Renal cortex interstitium (tissue), 3 donors: ENCODE measurements around the gene ZNF219. TPM values are rescaled to one million over a fixed set of nuclear protein-coding genes. Genes with fewer than 3 reads are reported as not detected.

Experiments
- polyA plus RNA-seq, 3 donors: library from polyadenylated mRNA; unstranded; fragments of 120-200 nt; gene quantifications; one replicate each; pipeline ENCODE4 v1.2.1, GENCODE V29; 2013; ENCODE audit not compliant: insufficient read length in 3 of 3

ZNF219 gene
- polyA plus RNA-seq, 3 donors: 22.9 to 43.4 (median 39.4) TPM

Other genes starting within 250 kb of the ZNF219 start
- 1 to 10 TPM in 2 of 3 donors, under 1 TPM in 1; 0.50 to 1.5 (median 1.1) TPM for gene RNASE3, start 207.3 kb downstream of the ZNF219 start, polyA plus RNA-seq
- gene RNASE2, start 143.2 kb downstream of the ZNF219 start, polyA plus RNA-seq: 1 to 10 TPM in 2 of 3 donors, under 1 TPM in 1; 0.74 to 1.3 (median 1.2) TPM
- 100 to 1,000 TPM in 1 of 3 donors, 10 to 100 TPM in 2; 82.1 to 128 (median 94.9) TPM for gene METTL17, start 108.7 kb downstream of the ZNF219 start, polyA plus RNA-seq
- 1 to 10 TPM; 1.2 to 2.1 (median 1.3) TPM for gene SLC39A2, start 99.4 kb downstream of the ZNF219 start, polyA plus RNA-seq
- gene NDRG2, start 73.6 kb downstream of the ZNF219 start, polyA plus RNA-seq: 100 to 1,000 TPM; 140 to 183 (median 142) TPM
- gene TPPP2, start 68.4 kb downstream of the ZNF219 start, polyA plus RNA-seq: 1 to 10 TPM; 3.0 to 3.7 (median 3.6) TPM
- gene RNASE13, start 63.8 kb downstream of the ZNF219 start, polyA plus RNA-seq: under 1 TPM; 0.39 to 0.89 (median 0.40) TPM
- gene RNASE7, start 56.3 kb downstream of the ZNF219 start, polyA plus RNA-seq: under 1 TPM; 0.40 to 0.79 (median 0.42) TPM
- gene RNASE8, start 40.8 kb downstream of the ZNF219 start, polyA plus RNA-seq: under 1 TPM in 1 of 3 donors, not detected in 2; 0.24 TPM
- 10 to 100 TPM; 65.3 to 87.0 (median 76.4) TPM for gene ARHGEF40, start 28.4 kb downstream of the ZNF219 start, polyA plus RNA-seq
- 1 to 10 TPM; 1.1 to 1.6 (median 1.5) TPM for gene TMEM253, start 2.4 kb upstream of the ZNF219 start, polyA plus RNA-seq
- under 1 TPM; 0.03 to 0.05 (median 0.03) TPM for gene OR5AU1, start 57.4 kb upstream of the ZNF219 start, polyA plus RNA-seq
- gene HNRNPC, start 170.8 kb upstream of the ZNF219 start, polyA plus RNA-seq: 1,000 to 10,000 TPM in 1 of 3 donors, 100 to 1,000 TPM in 2; 833 to 1,041 (median 977) TPM
- gene RPGRIP1, start 181.4 kb upstream of the ZNF219 start, polyA plus RNA-seq: under 1 TPM; 0.36 to 0.42 (median 0.40) TPM